IMR-90 (cell line): ENCODE data around the gene LIX1. TPM values are rescaled to one million over a fixed set of nuclear protein-coding genes. Genes with fewer than 3 reads are reported as not detected.

Experiments
- ATAC-seq: fragments of 200-7000 bp; cut with Tn5 transposase; 2 replicates; pipeline ENCODE4 v1.9.1; 2020; ENCODE audit warnings: low read depth, mild to moderate bottlenecking, moderate library complexity
- BruUV-seq: library from RNA; stranded (reverse); fragments of 400-500 nt; replicated peaks from 2 replicates; lab custom pipeline; 2021; lab: Mats Ljungman, UMichigan
- CTCF ChIA-PET: fragments of 300-600 bp; formaldehyde crosslinking; extraction: SDS; loops from one replicate; lab custom pipeline; 2021; ENCODE audit warnings: antibody characterized with exemption; lab: Yijun Ruan, JAX
- POLR2A ChIA-PET: fragments of 300-600 bp; sonication (Branson Sonifier 250); formaldehyde crosslinking; loops from one replicate; lab custom pipeline; 2022; ENCODE audit warnings: antibody characterized with exemption; ENCODE audit not compliant: unreplicated experiment; lab: Charles Lee
- DNase-seq: peaks from one replicate; pipeline ENCODE4 v3.0.0; 2013
- H2AFZ ChIP-seq: replicated peaks from 2 replicates; pipeline ENCODE3; 2013; ENCODE audit warnings: low read length, mild to moderate bottlenecking; ENCODE audit not compliant: poor library complexity
- H2AK5ac ChIP-seq: 2 replicates; pipeline ENCODE4 v1.6.1; 2013; ENCODE audit warnings: low read depth, low read length, inconsistent platforms
- H2AK9ac ChIP-seq: replicated peaks from 2 replicates; pipeline ENCODE3; 2013; ENCODE audit warnings: mild to moderate bottlenecking, low read depth, low read length, moderate library complexity; ENCODE audit not compliant: poor library complexity
- H2BK120ac ChIP-seq: 2 replicates; pipeline ENCODE4 v1.6.1; 2013; ENCODE audit warnings: low read depth, low read length, inconsistent platforms
- H2BK15ac ChIP-seq: 3 replicates; pipeline ENCODE4 v1.6.1; 2013; ENCODE audit warnings: low read depth, low read length, inconsistent platforms
- H2BK20ac ChIP-seq: 2 replicates; pipeline ENCODE4 v1.6.1; 2013; ENCODE audit warnings: low read depth, mild to moderate bottlenecking, inconsistent platforms, low read length, moderate library complexity
- H2BK5ac ChIP-seq: 2 replicates; pipeline ENCODE4 v1.6.1; 2013; ENCODE audit warnings: mild to moderate bottlenecking, low read depth, low read length, inconsistent platforms; ENCODE audit not compliant: poor library complexity, severe bottlenecking
- H3K14ac ChIP-seq: replicated peaks from 2 replicates; pipeline ENCODE4 v1.6.1; 2013; ENCODE audit warnings: low read depth, low read length, inconsistent platforms
- H3K18ac ChIP-seq: 2 replicates; pipeline ENCODE4 v1.6.1; 2013; ENCODE audit warnings: low read depth, low read length, control low read depth
- H3K23ac ChIP-seq: 2 replicates; pipeline ENCODE4 v1.6.1; 2013; ENCODE audit warnings: low read depth, low read length, inconsistent platforms
- H3K27ac ChIP-seq: 2 replicates; pipeline ENCODE4 v1.5.1; 2013; ENCODE audit warnings: mild to moderate bottlenecking, control low read depth, low read length; ENCODE audit not compliant: insufficient read depth
- H3K27me3 ChIP-seq: 2 replicates; pipeline ENCODE4 v1.6.1; 2013; ENCODE audit warnings: low read length; ENCODE audit not compliant: control insufficient read depth, insufficient read depth
- H3K36me3 ChIP-seq: 2 replicates; pipeline ENCODE4 v1.6.1; 2013; ENCODE audit warnings: low read length, mixed read lengths; ENCODE audit not compliant: control insufficient read depth, insufficient read depth
- H3K4ac ChIP-seq: 2 replicates; pipeline ENCODE4 v1.6.1; 2013; ENCODE audit warnings: low read depth, low read length, inconsistent platforms
- H3K4me1 ChIP-seq: 2 replicates; pipeline ENCODE4 v1.6.1; 2013; ENCODE audit warnings: low read length, mixed read lengths; ENCODE audit not compliant: control insufficient read depth, insufficient read depth
- H3K4me2 ChIP-seq: 2 replicates; pipeline ENCODE4 v1.6.1; 2013; ENCODE audit warnings: low read depth, mild to moderate bottlenecking, control low read depth, low read length, moderate library complexity
- H3K4me3 ChIP-seq: 2 replicates; pipeline ENCODE4 v1.5.1; 2013; ENCODE audit warnings: low read depth, mild to moderate bottlenecking, control low read depth, low read length, moderate library complexity; ENCODE audit not compliant: insufficient read depth
- H3K56ac ChIP-seq: 2 replicates; pipeline ENCODE4 v1.6.1; 2013; ENCODE audit warnings: low read length, inconsistent platforms; ENCODE audit not compliant: insufficient read depth; ENCODE audit errors: extremely low read depth
- H3K79me1 ChIP-seq, 2 experiments: 2 replicates each; pipeline ENCODE4 v1.6.1; 2013; ENCODE audit warnings: low read length in 2 of 2, inconsistent platforms in 1 of 2, low read depth in 1 of 2
- H3K9ac ChIP-seq: 2 replicates; pipeline ENCODE4 v1.6.1; 2013; ENCODE audit warnings: low read depth, low read length, control low read depth
- H3K9me1 ChIP-seq: 2 replicates; pipeline ENCODE4 v1.6.1; 2013; ENCODE audit warnings: low read length, inconsistent platforms; ENCODE audit not compliant: insufficient read depth
- H3K9me3 ChIP-seq: 2 replicates; pipeline ENCODE4 v1.6.1; 2013; ENCODE audit warnings: low read length; ENCODE audit not compliant: control insufficient read depth, insufficient read depth
- H4K20me1 ChIP-seq: 2 replicates; pipeline ENCODE4 v1.6.1; 2013; ENCODE audit warnings: low read length, inconsistent platforms; ENCODE audit not compliant: insufficient read depth
- H4K5ac ChIP-seq: 2 replicates; pipeline ENCODE4 v1.6.1; 2013; ENCODE audit warnings: mild to moderate bottlenecking, low read depth, low read length, control low read depth
- H4K8ac ChIP-seq, 2 experiments: 2 replicates each; pipeline ENCODE4 v1.6.1; 2013; ENCODE audit warnings: low read depth in 2 of 2, low read length in 2 of 2, control low read depth in 1 of 2, inconsistent platforms in 1 of 2
- H4K91ac ChIP-seq: 2 replicates; pipeline ENCODE4 v1.6.1; 2013; ENCODE audit warnings: low read depth, low read length, inconsistent platforms; ENCODE audit not compliant: insufficient read depth
- BHLHE40 ChIP-seq: fragments of 150-350 bp; IDR thresholded peaks from 2 replicates; pipeline ENCODE4 v1.6.1; 2016; ENCODE audit warnings: mild to moderate bottlenecking, low read depth, low read length
- CEBPB ChIP-seq: IDR thresholded peaks from 2 replicates; pipeline ENCODE4 v1.6.1; 2012; ENCODE audit warnings: low read depth, low read length, improper control_type of control experiment
- CHD1 ChIP-seq: IDR thresholded peaks from 2 replicates; pipeline ENCODE4 v1.6.1; 2012; ENCODE audit warnings: low read depth, low read length, improper control_type of control experiment
- FOS ChIP-seq: fragments of 150-350 bp; IDR thresholded peaks from 2 replicates; pipeline ENCODE4 v1.6.1; 2016; ENCODE audit warnings: low read depth, low read length
- MAFK ChIP-seq: IDR thresholded peaks from 2 replicates; pipeline ENCODE4 v1.6.1; 2012; ENCODE audit warnings: low read depth, low read length, improper control_type of control experiment
- MAZ ChIP-seq: IDR thresholded peaks from 2 replicates; pipeline ENCODE4 v1.6.1; 2012; ENCODE audit warnings: low read depth, mild to moderate bottlenecking, low read length, improper control_type of control experiment, moderate library complexity, borderline replicate concordance
- MXI1 ChIP-seq: IDR thresholded peaks from 2 replicates; pipeline ENCODE4 v1.6.1; 2012; ENCODE audit warnings: low read depth, mild to moderate bottlenecking, low read length, moderate library complexity, borderline replicate concordance
- NFE2L2 ChIP-seq: fragments of 150-350 bp; IDR thresholded peaks from 2 replicates; pipeline ENCODE4 v1.6.1; 2016; ENCODE audit warnings: low read depth, mild to moderate bottlenecking, low read length
- POLR2A ChIP-seq: IDR thresholded peaks from 2 replicates; pipeline ENCODE4 v1.6.1; 2012; ENCODE audit warnings: mild to moderate bottlenecking, low read depth, low read length
- RAD21 ChIP-seq: IDR thresholded peaks from 2 replicates; pipeline ENCODE4 v1.6.1; 2012; ENCODE audit warnings: low read length, improper control_type of control experiment
- RCOR1 ChIP-seq: IDR thresholded peaks from 2 replicates; pipeline ENCODE4 v1.6.1; 2012; ENCODE audit warnings: mild to moderate bottlenecking, low read length, improper control_type of control experiment; ENCODE audit not compliant: insufficient replicate concordance
- RFX5 ChIP-seq: IDR thresholded peaks from 2 replicates; pipeline ENCODE4 v1.8.0; 2012; ENCODE audit warnings: low read depth, mild to moderate bottlenecking, low read length, moderate library complexity
- SMC3 ChIP-seq: fragments of 150-350 bp; IDR thresholded peaks from 2 replicates; pipeline ENCODE4 v1.6.1; 2016; ENCODE audit warnings: low read depth, mild to moderate bottlenecking, antibody characterized with exemption, low read length, moderate library complexity
- dilution Hi-C: fragments of 300-500 bp; cut with HindIII; formaldehyde crosslinking; loops from one replicate; pipeline ENCODE4 v1.14.3; 2018; ENCODE audit warnings: low sequenced_read_pairs; ENCODE audit not compliant: unreplicated experiment
- in situ Hi-C: fragments of 300-500 bp; cut with MboI; formaldehyde crosslinking; loops from 3 replicates; pipeline ENCODE4 v1.14.3; 2019; ENCODE audit warnings: low sequenced_read_pairs, inconsistent platforms, mixed read lengths
- intact Hi-C: fragments of 100-400 bp; cut with micrococcal nuclease; formaldehyde crosslinking; loops from 2 replicates; pipeline ENCODE4 v1.10.0; 2022
- polyA plus RNA-seq, 3 experiments: library from polyadenylated mRNA; depleted of rRNA; stranded (reverse); fragments of >200 nt; gene quantifications; 2 replicates each; pipeline ENCODE4 v1.2.3, GENCODE V29; 2012; ENCODE audit warnings: low replicate concordance in 1 of 3
- total RNA-seq: library from RNA; depleted of rRNA; stranded (reverse); fragments of >200 nt; gene quantifications from 2 replicates; pipeline ENCODE4 v1.2.3, GENCODE V29; 2012
- TF ChIP-seq, protein P1 (sequence below): conservative IDR thresholded peaks from 2 replicates; pipeline ENCODE4 v1.5.1; 2012; ENCODE audit warnings: mild to moderate bottlenecking, low read depth, low read length, improper control_type of control experiment
- TF ChIP-seq, protein P2 (sequence below): fragments of 150-350 bp; IDR thresholded peaks from 2 replicates; pipeline ENCODE4 v1.6.1; 2017; ENCODE audit warnings: mild to moderate bottlenecking, antibody characterized with exemption, low read length, low read depth

The LIX1 gene
- total and polyA plus RNA-seq, 2 of the 4 experiments (the other 2 are of a cell fraction): not detected

DNA sequence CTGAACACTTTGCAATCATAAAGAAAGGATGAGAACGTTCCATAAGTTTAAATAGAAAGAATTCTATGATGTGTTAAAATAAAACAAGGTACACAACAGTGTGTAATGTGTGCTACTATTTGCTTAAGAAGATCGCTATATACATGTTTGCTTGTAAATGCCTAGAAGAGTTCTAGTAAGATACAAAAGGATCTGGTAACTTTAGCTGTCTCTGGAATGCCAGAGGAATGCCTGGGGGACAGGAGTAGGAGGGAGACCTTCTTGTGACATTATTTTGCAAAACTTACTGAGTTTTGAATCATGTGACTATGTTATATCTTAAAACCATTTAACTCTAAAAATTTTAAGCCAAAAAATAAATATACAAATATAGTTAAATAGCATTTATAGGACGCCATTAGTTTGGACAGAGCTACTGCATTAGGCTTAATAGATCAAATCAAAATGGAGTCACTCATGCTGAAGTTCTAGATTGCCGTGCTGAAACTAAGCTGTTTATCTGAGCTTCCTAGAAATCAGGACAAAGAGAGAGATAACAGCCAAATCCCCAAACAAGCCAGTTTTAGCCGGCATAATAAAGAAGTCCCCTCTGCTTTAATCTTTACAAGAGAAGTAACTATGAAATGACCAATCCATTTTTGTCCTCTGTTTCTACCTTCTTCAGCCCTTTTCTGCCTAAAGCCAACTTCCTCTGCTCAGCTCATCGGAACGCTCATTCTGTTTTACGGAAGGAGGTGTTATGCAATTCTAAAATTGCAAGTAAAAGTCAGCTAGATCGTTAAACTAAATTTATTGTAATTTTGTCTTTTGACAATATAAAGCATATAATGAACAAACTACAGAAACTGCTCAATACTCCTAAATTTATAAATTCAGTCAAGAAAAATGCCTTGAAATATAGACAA lies 44.8 kb downstream of the LIX1 start (continued):
- TF ChIP-seq SMC3: no peak

GRCh38 chr5:97096846-97097245 lies 45.6 kb downstream of the LIX1 start:
- BruUV-seq: no TSS peak
- Histone ChIP-seq H3K56ac (no peak overlapping the region), H2AK9ac (no peak overlapping the region), H2BK5ac (no peak overlapping the region), H3K14ac (no peak overlapping the region), H2AK5ac (no peak overlapping the region), H3K4me3 (no peak overlapping the region), H2AFZ (no peak overlapping the region), H3K9ac (no peak overlapping the region), H3K36me3 (no peaks in the 10 kb centered on the region), H3K18ac (no peak overlapping the region), H3K79me1 (no peaks in the 10 kb centered on the region), H3K4me1 (peaks cover 4% of the 10 kb centered on the region; the same call in 1 of the 2 replicates), H2BK120ac (no peak overlapping the region), H4K8ac (no peak overlapping the region), H3K9me1 (no peaks in the 10 kb centered on the region), H3K27ac (no peak overlapping the region), H4K91ac (no peak overlapping the region), H3K27me3 (peaks cover 14% of the 10 kb centered on the region), H3K9me3 (no peaks in the 10 kb centered on the region), H4K20me1 (no peaks in the 10 kb centered on the region), H3K23ac (no peak overlapping the region), H3K4ac (no peak overlapping the region), H4K5ac (no peak overlapping the region), H2BK15ac (no peak overlapping the region), H2BK20ac (no peak overlapping the region), H3K4me2 (no peak overlapping the region)
- dilution Hi-C loops (no loop called here), intact Hi-C loops (no loop called here), in situ Hi-C loops (no loop called here)
- no peak for ATAC-seq
- ChIA-PET CTCF (no interaction called here), POLR2A (no interaction called here)
- DNase-seq: no peak
- TF ChIP-seq RFX5 (no peak), FOS (no peak), RAD21 (no peak), CHD1 (no peak), MAZ (no peak), NFE2L2 (no peak), MAFK (no peak), RCOR1 (no peak), CEBPB (no peak), MXI1 (no peak), POLR2A (no peak), SMC3 (no peak), BHLHE40 (no peak)
- TF ChIP-seq, protein P1, sequence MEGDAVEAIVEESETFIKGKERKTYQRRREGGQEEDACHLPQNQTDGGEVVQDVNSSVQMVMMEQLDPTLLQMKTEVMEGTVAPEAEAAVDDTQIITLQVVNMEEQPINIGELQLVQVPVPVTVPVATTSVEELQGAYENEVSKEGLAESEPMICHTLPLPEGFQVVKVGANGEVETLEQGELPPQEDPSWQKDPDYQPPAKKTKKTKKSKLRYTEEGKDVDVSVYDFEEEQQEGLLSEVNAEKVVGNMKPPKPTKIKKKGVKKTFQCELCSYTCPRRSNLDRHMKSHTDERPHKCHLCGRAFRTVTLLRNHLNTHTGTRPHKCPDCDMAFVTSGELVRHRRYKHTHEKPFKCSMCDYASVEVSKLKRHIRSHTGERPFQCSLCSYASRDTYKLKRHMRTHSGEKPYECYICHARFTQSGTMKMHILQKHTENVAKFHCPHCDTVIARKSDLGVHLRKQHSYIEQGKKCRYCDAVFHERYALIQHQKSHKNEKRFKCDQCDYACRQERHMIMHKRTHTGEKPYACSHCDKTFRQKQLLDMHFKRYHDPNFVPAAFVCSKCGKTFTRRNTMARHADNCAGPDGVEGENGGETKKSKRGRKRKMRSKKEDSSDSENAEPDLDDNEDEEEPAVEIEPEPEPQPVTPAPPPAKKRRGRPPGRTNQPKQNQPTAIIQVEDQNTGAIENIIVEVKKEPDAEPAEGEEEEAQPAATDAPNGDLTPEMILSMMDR: no peak
- TF ChIP-seq, protein P2, sequence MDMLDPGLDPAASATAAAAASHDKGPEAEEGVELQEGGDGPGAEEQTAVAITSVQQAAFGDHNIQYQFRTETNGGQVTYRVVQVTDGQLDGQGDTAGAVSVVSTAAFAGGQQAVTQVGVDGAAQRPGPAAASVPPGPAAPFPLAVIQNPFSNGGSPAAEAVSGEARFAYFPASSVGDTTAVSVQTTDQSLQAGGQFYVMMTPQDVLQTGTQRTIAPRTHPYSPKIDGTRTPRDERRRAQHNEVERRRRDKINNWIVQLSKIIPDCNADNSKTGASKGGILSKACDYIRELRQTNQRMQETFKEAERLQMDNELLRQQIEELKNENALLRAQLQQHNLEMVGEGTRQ: no peak
